K562 (cell line): ENCODE data around the gene LSM4. TPM values are rescaled to one million over a fixed set of nuclear protein-coding genes. Genes with fewer than 3 reads are reported as not detected.

Source experiments
- CXXC5 ChIP-seq: fragments of 250-450 bp; sonication (Bioruptor Pico); IDR thresholded peaks from 2 replicates; pipeline ENCODE4 v1.8.0; 2022; ENCODE audit warnings: inconsistent platforms, mild to moderate bottlenecking, moderate library complexity
- DPF2 ChIP-seq: fragments of 450-650 bp; IDR thresholded peaks from 2 replicates; pipeline ENCODE4 v1.6.1; 2016
- MECOM ChIP-seq: fragments of 250-450 bp; sonication (Bioruptor Pico); IDR thresholded peaks from 2 replicates; pipeline ENCODE4 v1.8.0; 2022; ENCODE audit warnings: inconsistent platforms
- NR4A1 ChIP-seq, 2 experiments: fragments of 250-450 bp in 1 of 2; fragments of 450-650 bp in 1 of 2; sonication (Bioruptor Pico) in 1 of 2; IDR thresholded peaks; 2 replicates each; pipeline versions ENCODE4 v1.4.0 to v1.6.1; 2016 to 2020; ENCODE audit warnings: mild to moderate bottlenecking in 2 of 2, missing compliant biosample characterization in 1 of 2, missing genetic modification characterization in 1 of 2, moderate library complexity in 1 of 2
- TCF7 ChIP-seq: sonication (generic); IDR thresholded peaks from 2 replicates; pipeline ENCODE4 v1.6.1; 2016; ENCODE audit warnings: antibody characterized with exemption, borderline replicate concordance
- ZNF668 ChIP-seq: fragments of 250-450 bp; sonication (Bioruptor Pico); IDR thresholded peaks from 2 replicates; pipeline ENCODE4 v1.8.0; 2022; ENCODE audit warnings: mild to moderate bottlenecking, inconsistent platforms
- ZNF77 ChIP-seq: fragments of 250-450 bp; sonication (Bioruptor Pico); IDR thresholded peaks from 2 replicates; pipeline ENCODE4 v1.5.0; 2020
- ZSCAN29 ChIP-seq: fragments of 450-650 bp; IDR thresholded peaks from 2 replicates; pipeline ENCODE4 v1.6.1; 2017
- polyA plus RNA-seq, 8 experiments: library from polyadenylated mRNA; depleted of rRNA in 4 of 8; stranded (reverse) in 5 of 8; unstranded in 3 of 8; fragments of >200 nt; fragmentation: Nextera tagmentation in 2 of 8; fragmentation: Illumina TruSeq in 1 of 8; extraction: Ambion mirVana in 2 of 8; extraction: Trizol in 1 of 8; gene quantifications; 2 replicates each; pipeline versions ENCODE4 v1.2.1 to v1.2.3, GENCODE V29; 2011 to 2014; ENCODE audit warnings: inconsistent platforms in 1 of 8, missing spikeins in 1 of 8
- total RNA-seq, 7 experiments: library from RNA; depleted of rRNA in 6 of 7; stranded (reverse); fragments of >200 nt in 6 of 7; fragmentation: Illumina TruSeq in 2 of 7; extraction: Trizol in 2 of 7; gene quantifications; 2 replicates each; pipeline versions ENCODE4 v1.2.1 to v1.2.3, GENCODE V29; 2011 to 2021; ENCODE audit warnings: low replicate concordance in 1 of 7
- TF ChIP-seq, protein P1 (sequence below): fragments of 450-650 bp; IDR thresholded peaks from 2 replicates; pipeline ENCODE4 v1.6.1; 2016; ENCODE audit warnings: low read depth
- TF ChIP-seq, protein P2 (sequence below): fragments of 450-650 bp; IDR thresholded peaks from 2 replicates; pipeline ENCODE4 v1.6.1; 2017; ENCODE audit warnings: antibody characterized with exemption, mild to moderate bottlenecking
- TF ChIP-seq, protein P3 (sequence below): fragments of 200-800 bp; sonication (Bioruptor generic); IDR thresholded peaks from 2 replicates; pipeline ENCODE4 v1.6.1; 2017; ENCODE audit warnings: missing genetic modification characterization, missing compliant biosample characterization
- TF ChIP-seq, protein P4 (sequence below): fragments of 450-650 bp; formaldehyde crosslinking; IDR thresholded peaks from 2 replicates; pipeline ENCODE4 v1.4.0; 2022; ENCODE audit warnings: mild to moderate bottlenecking, moderate library complexity

Gene LSM4
- total and polyA plus RNA-seq, 9 of the 15 experiments (the other 6 are each of a cell fraction or from before 2014, with no cell fraction given): 11.9 to 763 (median 202) TPM

DNA sequence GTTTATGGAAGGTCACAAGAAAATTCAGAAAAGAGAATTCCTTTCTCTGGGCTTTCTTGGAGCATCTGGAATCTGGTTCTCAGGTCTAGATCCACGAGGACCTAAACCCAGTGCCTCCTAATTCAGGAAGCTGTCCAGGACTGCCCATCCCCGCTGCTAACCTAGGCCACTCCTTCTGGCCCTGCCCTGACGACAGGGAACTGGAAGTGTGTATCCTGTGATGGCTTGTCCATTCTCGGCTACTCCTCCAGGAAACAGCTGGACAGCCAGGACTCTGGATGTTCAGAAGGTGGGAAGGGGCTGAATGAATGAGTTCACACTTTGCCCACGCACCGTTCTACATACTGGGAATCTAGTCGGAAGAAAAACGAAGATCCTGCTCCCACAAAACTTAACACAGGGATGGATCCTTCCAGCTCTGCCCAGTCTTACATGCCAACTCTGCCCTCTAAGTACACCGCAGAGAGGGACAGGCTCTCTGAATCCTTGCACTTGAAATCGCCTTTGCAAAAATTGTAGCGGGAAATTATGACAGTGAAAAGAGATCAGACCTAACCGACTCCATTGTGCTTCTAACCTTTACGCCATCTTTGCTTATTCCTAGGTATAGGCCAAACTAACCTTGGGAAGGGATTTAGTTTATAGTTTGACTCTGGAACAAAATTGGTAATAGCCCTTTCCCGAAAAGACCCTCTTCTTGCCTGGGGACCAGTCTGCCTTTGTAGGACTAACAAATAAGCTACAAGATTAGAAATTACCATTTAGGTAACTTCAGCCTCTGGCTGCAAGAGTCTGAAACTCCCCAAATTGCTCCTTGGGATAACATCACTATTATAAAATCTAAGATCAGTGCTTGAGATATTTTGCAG lies 1.8 kb downstream of the LSM4 start (continued):
- TF ChIP-seq, protein P1, sequence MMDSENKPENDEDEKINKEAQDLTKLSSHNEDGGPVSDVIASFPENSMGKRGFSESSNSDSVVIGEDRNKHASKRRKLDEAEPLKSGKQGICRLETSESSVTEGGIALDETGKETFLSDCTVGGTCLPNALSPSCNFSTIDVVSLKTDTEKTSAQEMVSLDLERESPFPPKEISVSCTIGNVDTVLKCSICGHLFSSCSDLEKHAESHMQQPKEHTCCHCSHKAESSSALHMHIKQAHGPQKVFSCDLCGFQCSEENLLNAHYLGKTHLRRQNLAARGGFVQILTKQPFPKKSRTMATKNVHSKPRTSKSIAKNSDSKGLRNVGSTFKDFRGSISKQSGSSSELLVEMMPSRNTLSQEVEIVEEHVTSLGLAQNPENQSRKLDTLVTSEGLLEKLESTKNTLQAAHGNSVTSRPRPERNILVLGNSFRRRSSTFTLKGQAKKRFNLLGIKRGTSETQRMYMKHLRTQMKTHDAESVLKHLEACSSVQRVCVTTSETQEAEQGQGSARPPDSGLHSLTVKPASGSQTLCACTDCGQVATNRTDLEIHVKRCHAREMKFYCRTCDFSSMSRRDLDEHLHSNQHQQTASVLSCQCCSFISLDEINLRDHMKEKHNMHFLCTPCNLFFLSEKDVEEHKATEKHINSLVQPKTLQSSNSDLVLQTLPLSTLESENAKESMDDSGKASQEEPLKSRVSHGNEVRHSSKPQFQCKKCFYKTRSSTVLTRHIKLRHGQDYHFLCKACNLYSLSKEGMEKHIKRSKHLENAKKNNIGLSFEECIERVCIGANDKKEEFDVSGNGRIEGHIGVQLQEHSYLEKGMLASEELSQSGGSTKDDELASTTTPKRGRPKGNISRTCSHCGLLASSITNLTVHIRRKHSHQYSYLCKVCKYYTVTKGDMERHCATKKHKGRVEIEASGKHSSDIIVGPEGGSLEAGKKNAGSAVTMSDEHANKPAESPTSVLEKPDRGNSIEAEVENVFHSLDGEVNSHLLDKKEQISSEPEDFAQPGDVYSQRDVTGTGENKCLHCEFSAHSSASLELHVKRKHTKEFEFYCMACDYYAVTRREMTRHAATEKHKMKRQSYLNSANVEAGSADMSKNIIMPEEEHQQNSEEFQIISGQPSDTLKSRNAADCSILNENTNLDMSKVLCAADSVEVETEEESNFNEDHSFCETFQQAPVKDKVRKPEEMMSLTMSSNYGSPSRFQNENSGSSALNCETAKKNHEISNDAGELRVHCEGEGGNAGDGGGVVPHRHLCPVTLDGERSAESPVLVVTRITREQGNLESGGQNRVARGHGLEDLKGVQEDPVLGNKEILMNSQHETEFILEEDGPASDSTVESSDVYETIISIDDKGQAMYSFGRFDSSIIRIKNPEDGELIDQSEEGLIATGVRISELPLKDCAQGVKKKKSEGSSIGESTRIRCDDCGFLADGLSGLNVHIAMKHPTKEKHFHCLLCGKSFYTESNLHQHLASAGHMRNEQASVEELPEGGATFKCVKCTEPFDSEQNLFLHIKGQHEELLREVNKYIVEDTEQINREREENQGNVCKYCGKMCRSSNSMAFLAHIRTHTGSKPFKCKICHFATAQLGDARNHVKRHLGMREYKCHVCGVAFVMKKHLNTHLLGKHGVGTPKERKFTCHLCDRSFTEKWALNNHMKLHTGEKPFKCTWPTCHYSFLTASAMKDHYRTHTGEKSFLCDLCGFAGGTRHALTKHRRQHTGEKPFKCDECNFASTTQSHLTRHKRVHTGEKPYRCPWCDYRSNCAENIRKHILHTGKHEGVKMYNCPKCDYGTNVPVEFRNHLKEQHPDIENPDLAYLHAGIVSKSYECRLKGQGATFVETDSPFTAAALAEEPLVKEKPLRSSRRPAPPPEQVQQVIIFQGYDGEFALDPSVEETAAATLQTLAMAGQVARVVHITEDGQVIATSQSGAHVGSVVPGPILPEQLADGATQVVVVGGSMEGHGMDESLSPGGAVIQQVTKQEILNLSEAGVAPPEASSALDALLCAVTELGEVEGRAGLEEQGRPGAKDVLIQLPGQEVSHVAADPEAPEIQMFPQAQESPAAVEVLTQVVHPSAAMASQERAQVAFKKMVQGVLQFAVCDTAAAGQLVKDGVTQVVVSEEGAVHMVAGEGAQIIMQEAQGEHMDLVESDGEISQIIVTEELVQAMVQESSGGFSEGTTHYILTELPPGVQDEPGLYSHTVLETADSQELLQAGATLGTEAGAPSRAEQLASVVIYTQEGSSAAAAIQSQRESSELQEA: no peak
- TF ChIP-seq DPF2: 0 out of 2 replicates have a peak, but pooled peaks have one; percentile 24
- TF ChIP-seq CXXC5 (CRISPR knock-in tag): peak; percentile 45
- TF ChIP-seq TCF7: no peak
- no peak for TF ChIP-seq ZSCAN29
- no peak for TF ChIP-seq ZNF77 (CRISPR knock-in tag)
- TF ChIP-seq, protein P2, sequence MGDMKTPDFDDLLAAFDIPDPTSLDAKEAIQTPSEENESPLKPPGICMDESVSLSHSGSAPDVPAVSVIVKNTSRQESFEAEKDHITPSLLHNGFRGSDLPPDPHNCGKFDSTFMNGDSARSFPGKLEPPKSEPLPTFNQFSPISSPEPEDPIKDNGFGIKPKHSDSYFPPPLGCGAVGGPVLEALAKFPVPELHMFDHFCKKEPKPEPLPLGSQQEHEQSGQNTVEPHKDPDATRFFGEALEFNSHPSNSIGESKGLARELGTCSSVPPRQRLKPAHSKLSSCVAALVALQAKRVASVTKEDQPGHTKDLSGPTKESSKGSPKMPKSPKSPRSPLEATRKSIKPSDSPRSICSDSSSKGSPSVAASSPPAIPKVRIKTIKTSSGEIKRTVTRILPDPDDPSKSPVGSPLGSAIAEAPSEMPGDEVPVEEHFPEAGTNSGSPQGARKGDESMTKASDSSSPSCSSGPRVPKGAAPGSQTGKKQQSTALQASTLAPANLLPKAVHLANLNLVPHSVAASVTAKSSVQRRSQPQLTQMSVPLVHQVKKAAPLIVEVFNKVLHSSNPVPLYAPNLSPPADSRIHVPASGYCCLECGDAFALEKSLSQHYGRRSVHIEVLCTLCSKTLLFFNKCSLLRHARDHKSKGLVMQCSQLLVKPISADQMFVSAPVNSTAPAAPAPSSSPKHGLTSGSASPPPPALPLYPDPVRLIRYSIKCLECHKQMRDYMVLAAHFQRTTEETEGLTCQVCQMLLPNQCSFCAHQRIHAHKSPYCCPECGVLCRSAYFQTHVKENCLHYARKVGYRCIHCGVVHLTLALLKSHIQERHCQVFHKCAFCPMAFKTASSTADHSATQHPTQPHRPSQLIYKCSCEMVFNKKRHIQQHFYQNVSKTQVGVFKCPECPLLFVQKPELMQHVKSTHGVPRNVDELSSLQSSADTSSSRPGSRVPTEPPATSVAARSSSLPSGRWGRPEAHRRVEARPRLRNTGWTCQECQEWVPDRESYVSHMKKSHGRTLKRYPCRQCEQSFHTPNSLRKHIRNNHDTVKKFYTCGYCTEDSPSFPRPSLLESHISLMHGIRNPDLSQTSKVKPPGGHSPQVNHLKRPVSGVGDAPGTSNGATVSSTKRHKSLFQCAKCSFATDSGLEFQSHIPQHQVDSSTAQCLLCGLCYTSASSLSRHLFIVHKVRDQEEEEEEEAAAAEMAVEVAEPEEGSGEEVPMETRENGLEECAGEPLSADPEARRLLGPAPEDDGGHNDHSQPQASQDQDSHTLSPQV: peak; percentile 88
- no peak for TF ChIP-seq ZNF668 (CRISPR knock-in tag)
- TF ChIP-seq MECOM (CRISPR knock-in tag): 0 out of 2 replicates have a peak, but pooled peaks have one; percentile 20
- TF ChIP-seq, protein P3, sequence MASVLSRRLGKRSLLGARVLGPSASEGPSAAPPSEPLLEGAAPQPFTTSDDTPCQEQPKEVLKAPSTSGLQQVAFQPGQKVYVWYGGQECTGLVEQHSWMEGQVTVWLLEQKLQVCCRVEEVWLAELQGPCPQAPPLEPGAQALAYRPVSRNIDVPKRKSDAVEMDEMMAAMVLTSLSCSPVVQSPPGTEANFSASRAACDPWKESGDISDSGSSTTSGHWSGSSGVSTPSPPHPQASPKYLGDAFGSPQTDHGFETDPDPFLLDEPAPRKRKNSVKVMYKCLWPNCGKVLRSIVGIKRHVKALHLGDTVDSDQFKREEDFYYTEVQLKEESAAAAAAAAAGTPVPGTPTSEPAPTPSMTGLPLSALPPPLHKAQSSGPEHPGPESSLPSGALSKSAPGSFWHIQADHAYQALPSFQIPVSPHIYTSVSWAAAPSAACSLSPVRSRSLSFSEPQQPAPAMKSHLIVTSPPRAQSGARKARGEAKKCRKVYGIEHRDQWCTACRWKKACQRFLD (CRISPR knock-in tag): peak; percentile 56; the same call in 1 of the 2 replicates
- TF ChIP-seq, protein P4, sequence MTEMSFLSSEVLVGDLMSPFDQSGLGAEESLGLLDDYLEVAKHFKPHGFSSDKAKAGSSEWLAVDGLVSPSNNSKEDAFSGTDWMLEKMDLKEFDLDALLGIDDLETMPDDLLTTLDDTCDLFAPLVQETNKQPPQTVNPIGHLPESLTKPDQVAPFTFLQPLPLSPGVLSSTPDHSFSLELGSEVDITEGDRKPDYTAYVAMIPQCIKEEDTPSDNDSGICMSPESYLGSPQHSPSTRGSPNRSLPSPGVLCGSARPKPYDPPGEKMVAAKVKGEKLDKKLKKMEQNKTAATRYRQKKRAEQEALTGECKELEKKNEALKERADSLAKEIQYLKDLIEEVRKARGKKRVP (CRISPR knock-in tag): 0 out of 2 replicates have a peak, but pooled peaks have one; percentile 15
- TF ChIP-seq NR4A1 (CRISPR knock-in tag; IDR thresholded peaks at IDR 0.05): no peak
- 0 out of 2 replicates have a peak, but pooled peaks have one; percentile 54 for TF ChIP-seq NR4A1 (tag; IDR thresholded peaks at IDR 0.05)
